Parathyroid adenoma (tissue), 2 donors: Measurements from ENCODE around the gene RGS1.

Source experiments
- H2AFZ ChIP-seq: fragments of 300-600 bp; sonication (generic); one replicate; pipeline ENCODE4 v1.7.0; 2017; ENCODE audit warnings: antibody characterized with exemption, mild to moderate bottlenecking
- H3K27ac ChIP-seq: fragments of 300-600 bp; sonication (generic); one replicate; pipeline ENCODE4 v1.7.0; 2017
- H3K27me3 ChIP-seq: fragments of 300-600 bp; sonication (generic); one replicate; pipeline ENCODE4 v1.7.0; 2017; ENCODE audit warnings: low read length; ENCODE audit not compliant: control insufficient read depth, insufficient read depth
- H3K36me3 ChIP-seq: fragments of 300-600 bp; sonication (generic); one replicate; pipeline ENCODE4 v1.7.0; 2017; ENCODE audit warnings: low read length; ENCODE audit not compliant: control insufficient read depth, insufficient read depth
- H3K4me1 ChIP-seq: fragments of 300-600 bp; sonication (generic); one replicate; pipeline ENCODE4 v1.7.0; 2017; ENCODE audit warnings: control low read depth
- H3K4me2 ChIP-seq: fragments of 300-600 bp; sonication (generic); one replicate; pipeline ENCODE4 v1.7.0; 2017; ENCODE audit warnings: low read length
- H3K4me3 ChIP-seq: fragments of 300-600 bp; sonication (generic); one replicate; pipeline ENCODE4 v1.7.0; 2017; ENCODE audit warnings: low read depth, low read length
- H3K79me2 ChIP-seq: fragments of 300-600 bp; sonication (generic); one replicate; pipeline ENCODE4 v1.7.0; 2017; ENCODE audit warnings: control low read depth
- H3K9ac ChIP-seq: fragments of 300-600 bp; sonication (generic); one replicate; pipeline ENCODE4 v1.7.0; 2017; ENCODE audit warnings: mild to moderate bottlenecking
- H3K9me3 ChIP-seq: fragments of 300-600 bp; sonication (generic); one replicate; pipeline ENCODE4 v1.7.0; 2017; ENCODE audit warnings: low read length; ENCODE audit not compliant: control insufficient read depth
- TF ChIP-seq, protein P1 (sequence below): fragments of 300-600 bp; sonication (generic); IDR thresholded peaks from one replicate; pipeline ENCODE4 v1.7.0; 2017; ENCODE audit warnings: antibody characterized with exemption, mild to moderate bottlenecking
- donor health status: primary hyperparathyroidism.

Gene RGS1

DNA sequence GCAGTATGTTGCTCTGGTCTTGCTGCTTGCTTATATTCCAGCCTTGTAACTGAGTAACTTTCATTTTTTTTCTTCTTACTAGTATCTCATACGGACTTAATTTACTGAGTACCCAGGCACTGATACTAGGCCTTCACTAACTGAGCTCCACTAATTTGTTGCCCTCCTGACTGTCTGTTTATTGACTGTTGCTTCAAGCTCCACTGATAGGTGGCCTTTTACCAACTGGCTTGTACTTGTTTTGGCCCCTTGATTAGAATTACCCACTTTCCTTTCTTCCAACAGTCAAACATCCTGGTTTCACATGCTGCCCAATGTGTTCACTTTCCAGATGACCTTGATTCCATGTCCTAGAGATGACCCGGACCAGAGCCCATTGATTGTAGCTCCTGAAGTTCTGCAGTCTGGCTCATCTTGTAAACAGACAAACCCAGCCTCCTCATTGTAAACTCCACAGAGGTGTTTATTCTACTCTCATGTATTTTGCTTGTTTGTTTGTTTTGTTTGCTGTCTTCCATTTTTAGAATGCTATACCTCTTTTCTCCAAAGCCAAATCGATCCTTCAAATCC, 27.7 kb downstream of the RGS1 start:
- no peaks in the 10 kb centered on the region for H3K9me3 ChIP-seq
- H3K27me3 ChIP-seq = no peaks in the 10 kb centered on the region
- TF ChIP-seq, protein P1, sequence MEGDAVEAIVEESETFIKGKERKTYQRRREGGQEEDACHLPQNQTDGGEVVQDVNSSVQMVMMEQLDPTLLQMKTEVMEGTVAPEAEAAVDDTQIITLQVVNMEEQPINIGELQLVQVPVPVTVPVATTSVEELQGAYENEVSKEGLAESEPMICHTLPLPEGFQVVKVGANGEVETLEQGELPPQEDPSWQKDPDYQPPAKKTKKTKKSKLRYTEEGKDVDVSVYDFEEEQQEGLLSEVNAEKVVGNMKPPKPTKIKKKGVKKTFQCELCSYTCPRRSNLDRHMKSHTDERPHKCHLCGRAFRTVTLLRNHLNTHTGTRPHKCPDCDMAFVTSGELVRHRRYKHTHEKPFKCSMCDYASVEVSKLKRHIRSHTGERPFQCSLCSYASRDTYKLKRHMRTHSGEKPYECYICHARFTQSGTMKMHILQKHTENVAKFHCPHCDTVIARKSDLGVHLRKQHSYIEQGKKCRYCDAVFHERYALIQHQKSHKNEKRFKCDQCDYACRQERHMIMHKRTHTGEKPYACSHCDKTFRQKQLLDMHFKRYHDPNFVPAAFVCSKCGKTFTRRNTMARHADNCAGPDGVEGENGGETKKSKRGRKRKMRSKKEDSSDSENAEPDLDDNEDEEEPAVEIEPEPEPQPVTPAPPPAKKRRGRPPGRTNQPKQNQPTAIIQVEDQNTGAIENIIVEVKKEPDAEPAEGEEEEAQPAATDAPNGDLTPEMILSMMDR = no peak
- H2AFZ ChIP-seq = no peak overlapping the region
- no peak overlapping the region for H3K9ac ChIP-seq
- H3K36me3 ChIP-seq = no peaks in the 10 kb centered on the region
- no peak overlapping the region for H3K27ac ChIP-seq
- no peaks in the 10 kb centered on the region for H3K79me2 ChIP-seq
- no peak overlapping the region for H3K4me3 ChIP-seq
- no peak overlapping the region for H3K4me2 ChIP-seq
- H3K4me1 ChIP-seq = no peaks in the 10 kb centered on the region

GRCh38 chr1:192604979-192605620, 29.5 kb downstream of the RGS1 start:
- TF ChIP-seq, protein P1 = no peak
- H3K27me3 ChIP-seq = no peaks in the 10 kb centered on the region
- no peaks in the 10 kb centered on the region for H3K36me3 ChIP-seq
- no peaks in the 10 kb centered on the region for H3K9me3 ChIP-seq
- no peak overlapping the region for H2AFZ ChIP-seq
- no peak overlapping the region for H3K4me3 ChIP-seq
- no peak overlapping the region for H3K9ac ChIP-seq
- H3K79me2 ChIP-seq = no peaks in the 10 kb centered on the region
- no peak overlapping the region for H3K27ac ChIP-seq
- H3K4me1 ChIP-seq = no peaks in the 10 kb centered on the region
- no peak overlapping the region for H3K4me2 ChIP-seq

- H3K79me2 ChIP-seq = no peaks in the 10 kb centered on the region
- H3K9me3 ChIP-seq = no peaks in the 10 kb centered on the region
- H3K4me3 ChIP-seq = no peak overlapping the region
- H3K36me3 ChIP-seq = no peaks in the 10 kb centered on the region
- no peak overlapping the region for H3K4me2 ChIP-seq
- H3K27me3 ChIP-seq = no peaks in the 10 kb centered on the region
- TF ChIP-seq, protein P1 = no peak
- no peak overlapping the region for H2AFZ ChIP-seq
- H3K27ac ChIP-seq = no peak overlapping the region
- H3K4me1 ChIP-seq = no peaks in the 10 kb centered on the region
- no peak overlapping the region for H3K9ac ChIP-seq
Measured at GRCh38 chr1:192608671-192609070, 33.1 kb downstream of the RGS1 start.

DNA sequence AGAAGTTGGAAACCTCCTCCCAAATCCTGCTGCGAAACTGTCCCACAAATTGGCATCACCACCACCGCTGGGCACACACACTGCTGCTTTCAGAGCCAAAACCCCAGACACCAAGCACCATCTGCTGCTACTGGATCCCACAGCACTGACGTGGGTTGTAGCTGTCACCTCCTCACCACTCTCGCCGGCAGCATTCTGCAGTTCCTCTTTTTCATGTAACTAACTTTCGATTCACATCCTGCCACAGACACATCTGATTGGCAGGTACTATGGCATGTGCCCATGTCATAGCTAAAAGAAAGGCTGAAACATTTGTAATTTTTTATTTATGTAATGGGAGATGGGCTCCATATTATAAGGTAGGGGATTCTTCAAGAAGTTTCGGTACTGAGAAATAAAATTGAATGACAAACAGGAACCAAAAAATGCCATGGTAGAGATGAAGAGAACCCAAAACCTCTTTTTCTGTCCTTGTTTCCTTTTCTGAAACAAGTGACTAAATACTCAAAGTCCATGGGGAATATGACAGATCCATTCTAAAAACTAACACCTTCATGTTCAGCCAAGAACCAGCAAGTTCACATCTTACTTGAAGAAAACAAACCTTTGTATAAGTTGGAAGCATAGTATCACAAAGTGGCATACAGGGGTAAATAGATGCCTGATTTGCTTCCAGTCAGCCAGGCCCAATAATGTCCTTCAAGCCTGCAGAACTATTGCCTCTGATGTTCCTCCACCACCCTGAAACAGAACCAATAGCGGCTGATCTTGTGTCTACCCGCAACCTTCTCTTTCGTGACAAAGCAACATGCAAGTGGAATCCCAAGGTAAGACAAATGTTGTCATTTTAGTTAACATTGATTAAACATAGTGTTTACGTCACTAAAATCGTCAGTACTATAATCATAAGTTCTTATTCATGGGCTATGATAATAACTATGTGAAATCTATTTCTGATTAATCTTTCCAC, 33.8 kb downstream of the RGS1 start:
- no peak overlapping the region for H3K27ac ChIP-seq
- TF ChIP-seq, protein P1 = no peak
- no peak overlapping the region for H3K4me2 ChIP-seq
- H3K4me3 ChIP-seq = no peak overlapping the region
- H3K9me3 ChIP-seq = no peaks in the 10 kb centered on the region
- no peak overlapping the region for H2AFZ ChIP-seq
- H3K27me3 ChIP-seq = no peaks in the 10 kb centered on the region
- no peaks in the 10 kb centered on the region for H3K36me3 ChIP-seq
- no peaks in the 10 kb centered on the region for H3K79me2 ChIP-seq
- no peaks in the 10 kb centered on the region for H3K4me1 ChIP-seq
- no peak overlapping the region for H3K9ac ChIP-seq
